Activated CD4-positive, alpha-beta T cell treated with anti-CD3 and anti-CD28 coated beads, Interleukin-2, amount 50 U/mL, for 16 hours (primary cell): ENCODE data around the gene NEU4.
"Not testable (repeated sequence)": the region's sequence is repeated elsewhere in the genome, so short reads cannot be mapped to it uniquely, and the experiment has no call there.

Source experiments
- DNase-seq: peaks from one replicate; pipeline ENCODE4 v3.0.0-alpha.2; 2020

The NEU4 gene

DNA sequence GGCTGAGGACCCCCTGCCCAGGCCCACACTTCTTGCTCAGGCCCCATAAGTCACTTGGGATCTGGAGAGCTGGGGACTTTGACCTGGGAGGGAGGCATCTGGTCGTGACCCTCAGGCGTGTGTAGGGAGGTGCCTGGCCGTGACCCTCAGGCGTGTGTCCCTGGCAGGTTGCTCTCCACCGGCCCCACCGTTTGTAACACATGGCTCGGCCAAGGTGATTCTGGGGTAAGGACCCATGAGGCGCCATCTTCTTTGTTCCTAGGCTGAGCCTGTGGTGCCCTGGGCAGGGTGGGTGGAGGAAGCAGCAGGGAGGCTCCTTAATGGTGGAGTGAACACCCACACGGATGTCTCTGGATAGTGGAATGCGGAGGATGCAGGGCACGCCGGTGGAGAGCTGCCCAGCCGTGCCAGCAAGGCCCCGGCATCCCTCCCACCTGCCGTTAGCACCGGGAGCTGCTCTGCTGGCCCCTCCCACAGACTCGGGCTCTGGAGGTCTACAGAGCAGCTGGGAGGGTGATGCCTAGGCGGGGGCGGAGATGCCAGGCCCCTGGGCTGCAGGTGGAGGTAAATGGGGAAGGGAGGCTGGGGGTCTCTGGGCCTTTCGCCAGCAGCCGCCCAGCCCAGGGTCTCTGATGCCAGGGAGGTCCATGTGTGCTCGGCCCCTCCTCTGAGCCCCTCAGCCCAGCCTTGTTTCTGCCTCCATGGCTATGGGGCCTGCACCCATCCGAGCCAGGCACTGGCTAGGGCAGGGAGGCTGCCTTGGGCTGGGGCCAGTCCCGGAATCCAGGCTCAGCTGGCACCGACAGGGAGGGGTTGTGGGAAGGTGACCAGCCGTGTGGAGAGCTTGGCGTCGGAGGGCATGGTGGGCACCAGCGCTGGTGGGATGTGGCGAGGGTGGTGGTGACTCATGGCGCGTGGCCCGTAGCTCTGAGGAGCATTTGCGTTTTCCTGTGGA, 33.5 kb upstream of the NEU4 start:
- DNase-seq: no peak

DNA sequence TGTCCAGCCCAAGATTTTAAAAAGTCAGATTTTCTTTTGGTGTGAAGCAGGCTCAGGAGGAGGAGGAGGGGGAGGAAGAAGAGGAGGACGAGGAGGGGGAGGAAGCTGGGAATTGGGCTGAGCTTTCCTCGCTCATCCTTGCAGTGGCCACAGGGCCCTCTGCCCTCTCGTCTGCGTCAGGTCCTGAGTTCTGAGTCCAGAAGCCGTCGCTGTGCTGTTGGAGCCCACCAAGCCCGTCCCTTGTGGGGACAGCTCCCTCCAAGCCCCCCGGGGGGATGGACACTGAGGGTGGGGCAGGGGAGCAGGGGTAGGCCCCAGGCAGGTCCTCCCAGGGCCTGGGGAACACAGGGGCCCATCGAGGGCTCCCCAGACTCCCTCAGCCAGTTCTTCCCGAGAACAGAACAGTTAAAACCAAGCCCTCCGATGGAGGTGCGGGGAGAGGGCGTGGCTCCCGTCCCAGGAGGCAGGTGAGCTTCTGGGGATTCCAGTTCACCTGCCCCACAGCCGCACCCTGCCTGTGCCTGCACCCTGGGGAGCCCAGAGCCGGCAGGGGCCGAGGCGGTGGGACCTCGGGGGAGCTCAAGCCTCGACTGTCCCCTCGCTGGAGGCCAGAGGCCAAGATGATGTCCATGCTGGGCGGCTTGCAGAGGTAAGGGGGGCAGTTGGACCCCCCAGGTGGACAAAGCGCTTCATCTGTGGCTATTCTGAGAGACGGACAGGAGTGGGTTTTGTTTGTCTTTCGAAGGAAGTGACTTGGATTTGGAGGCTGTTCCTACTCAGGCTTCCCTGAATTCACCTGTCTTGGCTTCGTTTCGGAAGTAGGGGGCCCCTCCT, 32.4 kb upstream of the NEU4 start, which contains the start of gene GAL3ST2:
Gene GAL3ST2 (plus strand): TSS at position 487 of the 834 bp plus-strand sequence. CDS start 134 bp downstream, at position 621.
- no peak for DNase-seq

DNA sequence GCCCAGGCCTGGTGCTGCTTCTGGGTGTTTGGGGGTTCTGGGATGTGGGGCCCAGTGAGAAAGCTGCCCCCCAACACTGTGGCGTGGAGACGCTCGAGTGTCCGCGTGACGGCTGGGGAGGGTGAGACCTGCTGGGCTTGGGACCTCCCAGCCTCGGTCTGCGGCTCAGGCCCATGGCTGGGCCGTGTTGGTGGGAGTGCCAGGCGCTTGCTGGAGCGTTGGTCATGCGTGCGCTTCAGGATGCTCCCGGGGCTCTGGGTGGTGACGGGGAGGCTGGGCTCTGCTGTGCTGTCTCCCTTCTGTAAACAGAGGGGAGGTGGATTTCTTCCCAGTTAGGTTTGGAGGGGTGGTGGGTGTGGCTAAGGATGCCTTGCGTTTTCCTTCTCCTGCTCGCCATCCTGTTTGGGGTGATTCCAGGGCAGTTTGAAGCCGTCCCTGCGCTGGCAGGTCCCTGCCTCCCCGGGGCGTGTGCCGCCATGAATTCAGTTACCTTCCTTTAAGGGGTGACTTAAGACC, 31.8 kb upstream of the NEU4 start:
- DNase-seq: no peak

DNA sequence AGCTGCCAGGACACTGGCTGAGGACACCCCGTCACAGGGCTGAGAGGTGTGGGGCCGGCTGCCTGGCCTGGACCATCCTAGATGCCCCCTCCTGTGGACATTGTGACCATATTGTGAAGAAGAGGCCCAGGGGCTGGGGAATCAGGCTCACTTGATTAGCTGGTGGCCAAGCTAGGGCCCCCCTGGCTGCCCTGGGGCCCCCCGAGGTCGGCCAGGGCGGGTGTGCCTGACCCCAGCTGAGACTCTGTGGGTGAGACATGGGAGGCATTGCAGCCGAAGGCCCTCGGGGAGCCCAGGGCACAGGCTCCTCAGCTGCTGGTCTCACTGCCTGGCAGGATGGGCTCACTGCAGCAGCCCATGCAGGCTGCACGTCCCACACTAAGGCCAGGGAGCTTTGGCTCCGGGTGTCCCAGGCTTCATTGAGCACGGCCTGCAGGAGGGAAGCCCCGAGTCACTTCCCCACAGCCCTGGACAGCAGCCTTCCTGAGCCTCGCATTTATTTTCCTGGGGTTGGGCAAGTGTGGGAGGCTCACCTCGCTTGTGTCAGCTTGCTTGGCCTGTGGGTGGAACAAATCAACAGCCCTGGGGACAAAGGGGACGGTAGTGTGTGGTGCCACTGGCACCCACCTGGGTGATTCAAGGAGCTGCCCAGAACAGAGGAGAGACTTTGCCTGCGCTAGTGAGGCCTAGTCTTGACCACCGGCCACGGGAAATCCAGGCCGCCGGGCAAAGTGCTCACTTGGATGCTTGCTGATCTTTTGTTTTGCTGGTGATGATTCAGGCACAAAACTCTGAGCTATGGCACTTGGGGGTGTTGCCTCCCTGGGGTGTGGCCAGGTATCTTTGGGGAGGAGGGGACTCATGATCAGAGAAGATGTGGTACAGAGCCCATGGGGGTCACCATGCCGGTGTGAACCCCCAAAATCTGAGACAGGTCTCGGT, 31.0 kb upstream of the NEU4 start:
- no peak for DNase-seq

DNA sequence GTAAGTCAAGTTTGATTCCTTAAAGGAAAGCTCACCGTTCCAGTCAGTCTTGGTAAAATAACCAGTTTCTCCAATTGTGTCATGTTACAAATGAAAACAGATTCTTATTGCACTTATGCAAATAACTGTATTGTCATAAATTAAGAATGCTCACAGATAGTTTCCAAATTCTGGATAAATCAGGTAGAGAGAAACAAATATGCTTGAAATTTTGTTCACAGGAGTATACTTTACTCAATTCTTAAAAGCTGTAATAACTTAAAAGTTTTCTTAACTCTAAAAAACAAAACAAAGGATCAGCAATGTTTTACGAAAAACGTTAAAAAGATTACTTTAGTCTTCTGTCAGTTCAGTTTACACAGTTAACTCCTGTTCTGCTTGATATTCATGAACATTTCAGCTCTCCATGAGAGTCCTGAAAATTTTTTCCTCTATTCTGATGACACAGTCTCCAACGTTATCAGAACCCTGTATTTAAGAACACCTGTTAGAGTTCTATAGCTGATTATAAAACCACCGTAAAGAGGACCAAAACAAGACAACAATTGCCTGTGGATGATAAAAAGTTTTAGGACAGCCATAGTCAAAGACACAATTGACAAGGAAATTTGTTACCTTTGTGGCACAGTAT, 27.9 kb upstream of the NEU4 start:
- no peak for DNase-seq

DNA sequence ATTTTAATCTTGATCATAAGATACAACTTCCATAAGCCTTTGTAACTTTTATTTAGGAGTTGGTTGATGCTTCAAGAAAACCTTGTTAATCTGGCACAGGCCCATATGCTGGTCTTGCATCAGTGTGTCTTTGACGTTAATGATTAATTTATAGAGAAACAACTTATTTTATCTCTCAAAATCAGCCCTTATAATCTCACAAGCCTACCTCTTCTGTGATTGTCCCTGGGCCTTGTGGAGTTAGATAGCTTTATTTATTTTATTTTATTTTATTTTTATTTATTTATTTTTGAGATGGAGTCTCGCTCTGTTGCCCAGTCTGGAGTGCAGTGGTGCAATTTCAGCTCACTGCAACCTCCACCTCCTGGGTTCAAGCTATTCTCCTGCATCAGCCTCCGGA, 26.9 kb upstream of the NEU4 start:
- not testable (repeated sequence) for DNase-seq

DNA sequence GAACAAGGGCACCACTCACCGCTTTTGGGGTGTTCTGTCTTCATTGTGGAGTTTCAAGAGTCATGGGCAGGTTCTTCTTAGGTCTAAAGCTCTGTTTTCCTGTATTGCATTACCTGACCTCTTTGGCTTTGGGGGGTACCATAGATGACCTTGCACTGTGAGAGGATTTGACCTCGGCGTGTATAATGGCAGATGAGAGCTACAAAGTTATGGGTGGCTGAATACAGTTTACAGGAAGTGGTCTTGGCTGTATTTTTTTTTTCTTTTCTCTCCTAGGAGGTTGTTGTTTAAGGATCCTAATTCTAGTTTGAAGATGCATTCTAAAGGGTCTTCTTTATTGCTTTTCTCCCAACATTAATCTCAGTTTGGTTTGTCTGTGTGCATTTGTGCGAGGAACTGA, 20.9 kb upstream of the NEU4 start:
- no peak for DNase-seq

DNA sequence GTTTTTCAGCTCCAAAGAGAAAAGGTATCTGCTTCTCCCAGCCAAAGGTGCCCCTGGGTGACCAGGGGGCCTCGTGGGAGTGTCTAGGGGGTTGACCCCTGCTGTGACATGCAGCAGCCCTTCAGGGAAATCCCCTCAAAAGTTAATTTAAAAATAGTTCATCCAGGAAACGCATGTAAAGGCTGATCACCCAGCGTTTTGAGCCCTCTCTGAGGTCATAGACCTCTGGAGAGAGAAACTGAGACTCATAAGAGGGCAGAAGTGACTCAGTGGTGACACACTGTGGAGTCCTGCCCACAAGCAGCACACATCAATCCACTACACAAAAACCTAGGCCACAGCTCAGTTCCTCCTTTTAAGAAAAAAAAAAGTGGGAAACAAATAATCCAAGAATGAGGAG, 20.4 kb upstream of the NEU4 start:
- DNase-seq: peak; percentile 66

DNA sequence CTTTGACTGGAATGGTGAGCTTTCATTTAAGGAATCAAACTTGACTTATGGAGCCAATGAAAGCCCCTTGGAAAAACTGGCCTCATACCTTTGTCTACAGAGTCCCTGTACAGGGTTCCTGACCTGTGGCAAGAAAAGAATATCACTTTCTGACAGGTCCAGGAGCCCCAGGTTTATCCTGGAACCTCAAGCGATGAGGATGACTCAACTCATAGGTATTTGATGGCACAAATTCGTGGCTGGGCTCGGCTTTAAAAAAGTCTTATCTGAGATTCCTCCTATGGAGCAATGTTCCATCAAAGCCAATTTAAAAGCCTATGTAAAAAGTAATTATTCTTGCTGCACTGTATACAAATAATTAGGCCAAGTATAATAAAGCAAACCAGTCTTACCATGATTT, 17.6 kb upstream of the NEU4 start:
- DNase-seq: not testable (repeated sequence)

DNA sequence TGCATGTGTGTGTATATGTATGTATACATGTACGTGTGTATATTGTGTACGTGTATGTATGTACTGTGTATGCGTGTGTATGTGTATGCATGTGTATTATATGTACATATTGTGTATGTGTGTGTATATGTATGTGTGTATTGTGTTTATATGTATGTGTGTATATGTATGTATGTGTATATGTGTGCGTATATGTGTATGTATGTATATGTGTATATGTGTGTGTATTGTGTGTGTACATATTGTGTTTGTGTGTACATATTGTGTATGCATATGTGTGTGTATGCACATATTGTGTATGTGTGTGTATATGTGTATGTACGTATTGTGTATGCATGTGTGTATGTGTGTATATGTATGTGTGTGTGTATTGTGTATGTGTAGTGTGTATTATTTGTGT, 15.6 kb upstream of the NEU4 start:
- no peak for DNase-seq

DNA sequence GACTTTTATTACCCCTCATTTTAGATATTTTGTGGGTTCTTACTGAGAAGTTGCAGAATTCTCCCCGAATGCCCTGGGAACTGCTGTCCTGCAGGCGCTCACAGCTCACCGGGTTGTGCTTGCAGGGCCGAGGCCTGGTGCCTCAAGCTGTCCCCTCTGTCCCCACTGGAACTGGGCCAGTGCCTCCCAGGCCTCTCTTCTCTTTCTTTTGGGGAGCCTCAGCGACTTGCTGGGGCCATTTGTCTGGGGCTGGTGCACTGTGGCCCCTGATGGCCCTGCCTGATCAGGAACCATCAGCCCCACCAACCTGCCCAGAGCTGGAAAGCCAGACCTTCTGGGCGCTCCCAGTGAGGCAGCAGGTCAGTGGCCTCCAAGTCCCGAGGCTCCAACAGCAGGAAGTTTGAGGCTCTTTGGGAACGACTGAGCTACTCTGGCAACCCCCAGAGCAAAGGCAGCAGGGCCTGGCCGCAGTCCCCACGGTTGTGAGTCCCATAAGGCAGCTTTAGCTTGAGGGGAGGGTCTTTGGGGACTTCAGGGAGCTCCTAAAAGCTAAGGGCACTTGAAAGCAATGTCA, 14.7 kb upstream of the NEU4 start:
- no peak for DNase-seq

DNA sequence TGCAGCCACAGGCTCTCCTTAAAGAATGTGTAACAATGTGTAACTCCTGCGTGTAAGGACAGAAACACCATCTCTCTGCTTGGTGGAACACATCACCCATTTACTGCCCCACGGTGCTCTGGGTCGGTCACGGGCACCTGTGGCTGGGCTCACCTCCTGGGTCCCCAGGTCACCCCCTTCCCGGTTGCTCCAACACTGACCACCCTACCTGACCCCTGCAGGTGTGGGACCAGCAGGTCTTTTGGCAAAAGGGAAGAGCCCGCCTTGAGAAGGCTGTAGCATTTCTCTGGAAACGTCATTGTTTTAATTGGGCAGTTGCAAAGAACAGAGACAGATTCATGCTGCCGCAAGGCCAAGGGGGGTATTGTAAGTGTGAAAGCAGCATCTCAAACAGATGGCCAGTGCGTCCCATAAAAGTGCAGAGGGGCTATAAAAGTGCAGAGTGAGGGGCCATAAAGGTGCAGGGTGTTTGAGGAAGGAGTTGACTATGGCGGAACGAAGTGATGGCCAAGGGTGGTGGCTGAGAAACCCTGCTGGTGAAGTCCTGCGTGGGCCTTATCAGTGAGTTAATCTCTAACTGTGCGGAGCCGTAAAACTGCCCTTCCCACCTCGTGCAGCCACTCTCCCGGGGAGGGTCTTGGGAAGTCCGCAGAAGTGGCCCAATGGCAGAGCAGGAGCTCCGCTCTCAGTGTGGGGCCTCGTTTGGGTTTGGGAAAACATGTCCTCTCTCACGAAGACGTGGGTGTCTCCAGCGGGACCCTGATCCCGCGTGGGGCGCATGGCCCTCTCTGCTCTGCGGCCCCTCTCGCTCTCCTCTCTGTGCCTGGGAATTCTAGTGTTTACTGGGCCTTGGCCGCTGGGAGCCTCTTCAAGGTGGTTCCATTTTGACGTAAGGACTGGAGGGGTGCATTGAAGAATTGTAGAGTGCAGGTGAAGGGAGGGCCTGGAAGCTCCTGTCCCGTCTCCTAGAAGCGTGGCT, 13.7 kb upstream of the NEU4 start:
- DNase-seq: no peak

DNA sequence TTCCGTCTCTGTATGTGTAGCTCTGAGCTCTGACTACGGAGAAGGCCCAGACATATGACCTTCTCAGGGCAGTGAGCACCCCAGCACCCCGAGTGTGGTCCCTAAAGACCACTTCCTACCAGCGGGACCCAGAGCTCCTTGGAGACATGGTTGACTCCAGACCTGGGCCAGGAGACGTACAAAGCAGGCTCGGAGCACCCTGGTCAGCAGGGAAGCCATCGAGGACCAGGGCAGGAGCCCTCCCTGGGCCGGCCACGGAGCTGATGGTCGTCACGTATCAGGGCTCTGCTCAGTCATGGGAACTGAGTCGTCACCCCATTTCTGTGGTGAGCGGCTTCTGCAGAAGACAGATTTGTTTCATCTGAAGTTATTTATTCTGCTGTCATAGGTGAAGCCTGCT, 12.8 kb upstream of the NEU4 start:
- DNase-seq: no peak

DNA sequence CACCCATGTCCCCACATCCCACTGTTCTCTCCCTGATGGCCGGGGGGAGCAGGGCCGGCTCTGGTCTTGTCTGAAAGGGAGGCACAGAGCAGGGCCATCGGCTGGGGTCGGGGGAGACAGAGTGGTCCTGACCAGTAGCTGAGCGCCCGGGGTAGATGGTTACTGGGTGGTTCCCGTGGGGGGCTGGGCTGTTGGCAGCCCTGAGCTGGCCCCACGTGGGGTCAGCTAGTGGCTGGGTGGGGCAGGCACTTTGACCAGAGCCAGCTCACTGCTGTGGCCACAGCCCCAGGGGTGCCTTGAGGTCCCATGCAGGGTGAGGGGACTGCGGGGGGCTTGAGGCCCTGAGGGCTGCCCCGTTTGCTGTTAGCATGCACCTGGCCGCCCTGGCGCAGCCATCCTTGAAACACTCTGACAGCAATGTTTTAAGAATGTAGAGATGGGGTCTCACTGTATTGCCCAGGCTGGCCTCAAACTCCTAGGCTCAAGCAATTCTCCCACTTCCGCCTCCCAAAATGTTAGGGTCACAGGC, 12.3 kb upstream of the NEU4 start:
- no peak for DNase-seq

DNA sequence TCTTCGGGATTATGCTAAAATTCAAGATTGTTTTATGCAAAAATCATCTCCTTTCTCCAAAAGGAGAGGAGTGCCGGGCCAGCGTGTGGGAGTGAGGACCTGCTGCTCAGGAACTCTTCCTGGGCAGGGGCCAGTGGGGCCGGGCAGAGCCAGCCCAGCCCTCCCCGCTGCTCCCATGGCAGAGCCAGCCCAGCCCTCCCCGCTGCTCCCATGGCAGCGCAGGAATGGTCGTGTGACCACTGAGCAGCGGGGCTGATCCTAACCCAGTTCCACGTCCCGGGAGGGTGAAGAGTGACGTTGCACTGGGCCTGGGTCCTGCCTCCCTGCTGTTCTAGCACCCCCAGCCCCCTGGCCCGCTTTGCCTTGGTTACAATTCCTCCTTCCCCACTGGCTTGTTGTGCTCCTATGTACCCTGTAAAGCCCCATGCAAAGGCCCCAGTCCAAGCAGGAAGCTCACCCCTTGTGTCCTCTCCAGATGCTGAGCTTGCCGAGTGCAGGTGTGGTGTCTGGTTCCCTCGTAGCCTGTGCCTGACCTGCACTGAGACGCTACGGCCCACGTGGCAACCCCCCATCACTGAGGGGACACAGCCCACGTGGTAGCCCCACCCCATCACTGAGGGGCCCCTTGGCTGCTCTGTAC, 11.4 kb upstream of the NEU4 start:
- no peak for DNase-seq

DNA sequence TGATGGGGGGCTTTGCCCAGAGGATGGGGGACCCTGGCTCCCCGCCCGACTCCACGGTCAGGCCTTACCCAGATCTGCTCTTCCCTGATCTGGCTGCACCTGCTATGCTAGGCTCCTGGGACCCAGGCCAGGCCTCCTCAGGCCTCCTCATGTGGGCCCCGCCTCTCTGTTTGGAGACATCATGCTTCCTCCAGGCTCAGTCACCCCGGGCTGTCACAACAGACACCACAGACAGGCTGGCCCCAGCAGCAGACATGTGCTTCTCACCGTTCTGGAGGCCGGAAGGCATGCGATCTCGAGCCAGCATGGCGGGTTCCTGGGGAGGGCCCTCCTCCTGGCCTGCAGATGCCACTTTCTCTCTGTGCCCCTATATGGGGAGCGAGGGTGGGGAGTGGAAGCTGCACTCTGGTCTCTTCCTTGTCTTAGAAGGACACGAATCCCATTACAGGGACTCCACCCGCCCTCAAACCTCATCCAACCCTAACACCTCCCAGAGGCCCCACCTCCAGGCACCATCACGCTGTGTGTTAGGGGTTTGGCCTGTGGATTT, 10.8 kb upstream of the NEU4 start:
- no peak for DNase-seq

DNA sequence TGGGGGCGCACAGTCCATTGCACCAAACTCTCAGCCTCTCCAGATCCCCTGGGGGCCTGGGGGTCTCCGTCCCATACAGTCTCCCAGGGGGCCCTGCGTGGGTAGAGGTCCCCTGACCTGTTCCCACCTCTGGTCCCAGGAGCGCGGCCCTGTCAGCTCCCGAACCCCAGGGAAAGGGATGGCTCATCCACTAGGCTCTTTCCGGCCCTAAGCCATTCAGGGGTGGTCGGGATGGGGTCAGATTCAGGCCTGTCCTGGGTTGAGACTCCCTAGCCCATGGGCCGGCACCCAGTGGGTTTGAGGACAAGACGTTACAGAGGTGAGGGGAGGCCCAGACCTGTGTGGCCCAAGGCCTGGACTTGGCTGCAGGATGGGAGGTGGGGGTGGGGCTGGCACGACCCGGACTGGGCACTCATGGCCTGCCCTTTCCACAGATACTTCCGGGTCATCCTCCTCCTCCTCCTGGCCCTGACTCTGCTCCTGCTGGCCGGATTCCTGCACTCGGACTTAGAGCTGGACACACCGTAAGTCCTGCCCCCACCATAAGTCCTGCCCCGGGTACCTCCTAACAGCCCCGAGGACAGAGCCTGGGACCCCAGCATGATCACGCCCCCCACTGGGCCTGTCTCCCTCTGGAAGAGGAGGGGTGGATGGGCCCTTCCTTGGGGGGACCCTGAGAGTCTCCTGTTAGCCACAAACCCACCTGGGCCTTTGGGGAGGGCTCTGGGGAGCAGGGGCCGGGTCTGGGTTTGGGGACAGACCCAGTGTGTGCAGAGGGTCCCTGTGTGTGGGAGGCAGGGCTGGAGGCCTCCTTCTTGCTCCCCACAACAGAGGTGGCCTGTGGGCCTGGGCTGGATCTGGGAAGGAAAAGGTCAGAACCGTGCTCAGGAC, 10.1 kb upstream of the NEU4 start:
- DNase-seq: no peak
